GM12872 (cell line): Measurements from ENCODE around the gene UQCC2.

Experiments
- CTCF ChIP-seq: IDR thresholded peaks from 3 replicates; pipeline ENCODE4 v1.5.1; 2011; ENCODE audit warnings: low read depth, mild to moderate bottlenecking, low read length, moderate library complexity; ENCODE audit not compliant: insufficient read depth

The UQCC2 gene

GRCh38 chr6:33729059-33729458 lies 17.6 kb upstream of the UQCC2 start:
- TF ChIP-seq CTCF = no peak

DNA sequence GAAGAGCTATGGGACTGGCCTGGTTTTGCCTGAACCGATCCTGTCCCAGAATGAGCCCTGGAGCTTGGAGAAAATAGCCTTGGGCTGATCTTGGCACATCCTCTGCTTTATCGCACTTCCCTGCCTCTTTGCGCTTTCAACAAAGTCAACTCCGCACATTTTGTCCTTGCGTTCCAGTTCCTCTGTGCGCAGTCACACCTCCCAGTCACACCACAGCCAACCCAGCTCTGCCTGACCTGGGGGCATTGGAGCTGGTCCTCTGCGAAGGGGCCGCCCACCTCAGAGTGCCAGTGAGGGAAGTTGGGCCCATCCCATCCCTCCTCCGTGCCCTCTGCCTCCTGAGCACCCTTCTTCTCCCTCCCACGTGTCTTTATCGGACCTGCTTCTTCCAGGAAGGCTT lies 16.9 kb upstream of the UQCC2 start:
- TF ChIP-seq CTCF = no peak

DNA sequence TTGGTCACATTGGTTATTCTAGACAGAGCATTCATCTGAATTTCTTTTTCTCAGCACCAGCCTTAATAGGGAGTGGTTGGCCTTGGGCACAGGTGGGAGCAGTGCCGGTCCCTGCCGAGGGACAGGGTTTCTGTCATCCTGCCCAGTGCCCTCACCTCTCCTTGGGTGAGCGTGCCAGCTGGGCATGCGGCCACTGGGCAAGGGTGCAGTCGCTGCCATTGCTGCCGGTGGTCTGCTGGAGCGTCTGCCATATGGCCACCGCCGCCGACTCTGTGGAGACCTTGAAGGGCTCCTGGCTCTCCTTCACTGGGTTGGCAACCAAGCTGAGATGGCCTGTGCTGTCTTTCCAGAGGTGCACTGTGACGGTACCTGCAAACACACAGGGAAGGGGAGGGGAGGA lies 16.4 kb upstream of the UQCC2 start:
- TF ChIP-seq CTCF = no peak

- TF ChIP-seq CTCF = no peak
Measured at GRCh38 chr6:33727126-33727525, 15.6 kb upstream of the UQCC2 start.

- TF ChIP-seq CTCF = no peak
Measured at GRCh38 chr6:33726696-33727095, 15.2 kb upstream of the UQCC2 start.

DNA sequence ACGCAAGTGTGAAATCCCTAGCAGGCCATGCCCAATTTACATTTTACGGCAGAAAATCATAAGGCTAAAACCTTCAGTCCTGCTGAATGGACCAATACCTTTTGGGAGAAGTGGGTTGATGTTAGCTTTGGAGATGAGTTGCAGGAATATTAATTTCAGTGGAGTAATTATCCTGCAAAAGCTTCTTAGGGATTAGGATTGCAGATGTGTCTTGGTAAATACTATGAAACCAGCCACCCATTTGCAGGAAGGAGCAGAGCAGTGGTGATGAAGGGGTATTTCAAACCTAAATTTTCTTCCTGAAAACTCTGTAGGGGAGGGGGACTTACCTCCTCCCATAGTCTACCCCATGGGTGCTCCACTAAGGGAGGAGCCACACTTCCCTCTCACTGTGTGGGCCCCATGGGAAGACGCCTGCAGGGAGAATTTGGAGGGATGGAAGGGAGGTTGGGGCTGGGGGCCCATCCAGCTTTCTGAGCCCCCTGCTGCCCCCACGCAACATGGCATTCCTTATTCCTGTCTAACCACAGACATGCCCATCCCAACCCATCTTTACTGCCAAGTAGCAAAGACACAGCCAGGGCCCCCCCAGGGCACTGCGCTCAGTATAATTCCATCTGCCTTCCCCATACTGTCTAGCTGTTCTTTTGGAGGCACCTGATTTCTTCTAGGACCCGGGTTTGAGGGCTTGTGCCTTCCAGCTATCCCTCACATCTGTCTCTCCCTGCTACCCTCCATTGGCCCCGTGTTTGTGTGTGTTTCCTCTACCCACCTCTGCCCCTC lies 14.6 kb upstream of the UQCC2 start:
- no peak for TF ChIP-seq CTCF

- TF ChIP-seq CTCF = no peak
Measured at GRCh38 chr6:33725222-33725621, 13.7 kb upstream of the UQCC2 start.
